Stimulated activated CD8-positive, alpha-beta memory T cell treated with anti-CD3 and anti-CD28 coated beads, Interleukin-2, amount 100 ng/mL, for 1 hour (primary cell): ENCODE data around the gene PITPNM1.
"Not testable (repeated sequence)": the region's sequence is repeated elsewhere in the genome, so short reads cannot be mapped to it uniquely, and the experiment has no call there.

Experiments
- DNase-seq, 2 donors: peaks; one replicate each; pipeline ENCODE4 v3.0.0-alpha.2; 2020; ENCODE audit warnings: low read depth in 2 of 2

PITPNM1 gene

GRCh38 chr11:67466367-67466766, 38.8 kb downstream of the PITPNM1 start:
- no peak for DNase-seq

GRCh38 chr11:67465530-67465929, 39.6 kb downstream of the PITPNM1 start:
- not testable (repeated sequence) for DNase-seq

GRCh38 chr11:67465189-67465510, 40.0 kb downstream of the PITPNM1 start:
- DNase-seq, result no peak

GRCh38 chr11:67464411-67465188, 40.6 kb downstream of the PITPNM1 start:
- peak; percentile 83 to 88 for DNase-seq

- no peak for DNase-seq
These were observed 41.3 kb downstream of the PITPNM1 start for GRCh38 chr11:67463680-67464410.

GRCh38 chr11:67463186-67463585, 42.0 kb downstream of the PITPNM1 start:
- no peak for DNase-seq

- no peak for DNase-seq
These were observed 46.9 kb downstream of the PITPNM1 start for GRCh38 chr11:67458266-67458665.

- DNase-seq, result no peak
These were observed 47.7 kb downstream of the PITPNM1 start for GRCh38 chr11:67457453-67457852.

GRCh38 chr11:67456068-67456705, 49.0 kb downstream of the PITPNM1 start:
- DNase-seq, result no peak

- no peak for DNase-seq
These were observed 50.1 kb downstream of the PITPNM1 start, which contains the start of gene CABP4 for GRCh38 chr11:67455054-67455453. Gene CABP4, plus strand, starts transcription at chr11:67455354. Its CDS starts 70 bp downstream, at chr11:67455424.

- no peak for DNase-seq
These were observed 51.1 kb downstream of the PITPNM1 start for GRCh38 chr11:67453816-67454732.

- no peak for DNase-seq
These were observed 52.8 kb downstream of the PITPNM1 start, which contains the start of gene GPR152 for GRCh38 chr11:67452141-67452952. Gene GPR152, minus strand, starts transcription at chr11:67452729. Its CDS starts 5 bp downstream, at chr11:67452724.

- no peak for DNase-seq
These were observed 53.5 kb downstream of the PITPNM1 start for GRCh38 chr11:67451658-67451976.

GRCh38 chr11:67450796-67451657, 54.1 kb downstream of the PITPNM1 start:
- DNase-seq, result no peak

- no peak for DNase-seq
These were observed 55.9 kb downstream of the PITPNM1 start for GRCh38 chr11:67449116-67449844.

- DNase-seq, result no peak
These were observed 56.9 kb downstream of the PITPNM1 start for GRCh38 chr11:67448220-67448609.

- no peak for DNase-seq
These were observed 59.6 kb downstream of the PITPNM1 start for GRCh38 chr11:67445515-67445914.

GRCh38 chr11:67442504-67443404, 62.4 kb downstream of the PITPNM1 start:
- DNase-seq, result no peak
